Activated naive CD8-positive, alpha-beta T cell (primary cell): ENCODE data around the gene TAOK3.

Experiments
- H3K27ac Mint-ChIP-seq: one replicate; pipeline ENCODE4 v1.8.0; 2021; ENCODE audit warnings: mixed read lengths
- H3K27me3 Mint-ChIP-seq: one replicate; pipeline ENCODE4 v1.8.0; 2021; ENCODE audit warnings: mixed read lengths
- H3K36me3 Mint-ChIP-seq: one replicate; pipeline ENCODE4 v1.8.0; 2021; ENCODE audit warnings: mixed read lengths
- H3K4me1 Mint-ChIP-seq: one replicate; pipeline ENCODE4 v1.8.0; 2021; ENCODE audit warnings: low read depth, mixed read lengths
- H3K4me3 Mint-ChIP-seq: one replicate; pipeline ENCODE4 v1.8.0; 2021; ENCODE audit warnings: mild to moderate bottlenecking, mixed read lengths
- H3K9me3 Mint-ChIP-seq: one replicate; pipeline ENCODE4 v1.8.0; 2021; ENCODE audit warnings: low read depth, mixed read lengths

The TAOK3 gene

GRCh38 chr12:118119449-118119879, 253.2 kb downstream of the TAOK3 start:
- Mint-ChIP-seq H3K36me3 (peaks cover 3% of the 10 kb centered on the region), H3K4me1 (peaks cover 4% of the 10 kb centered on the region), H3K4me3 (no peak overlapping the region), H3K27ac (no peak overlapping the region), H3K9me3 (no peaks in the 10 kb centered on the region), H3K27me3 (no peaks in the 10 kb centered on the region)

GRCh38 chr12:118109088-118109487, 263.6 kb downstream of the TAOK3 start:
- Mint-ChIP-seq H3K4me1 (peaks cover 4% of the 10 kb centered on the region), H3K36me3 (no peaks in the 10 kb centered on the region), H3K4me3 (no peak overlapping the region), H3K9me3 (no peaks in the 10 kb centered on the region), H3K27me3 (peaks cover 4% of the 10 kb centered on the region), H3K27ac (no peak overlapping the region)

DNA sequence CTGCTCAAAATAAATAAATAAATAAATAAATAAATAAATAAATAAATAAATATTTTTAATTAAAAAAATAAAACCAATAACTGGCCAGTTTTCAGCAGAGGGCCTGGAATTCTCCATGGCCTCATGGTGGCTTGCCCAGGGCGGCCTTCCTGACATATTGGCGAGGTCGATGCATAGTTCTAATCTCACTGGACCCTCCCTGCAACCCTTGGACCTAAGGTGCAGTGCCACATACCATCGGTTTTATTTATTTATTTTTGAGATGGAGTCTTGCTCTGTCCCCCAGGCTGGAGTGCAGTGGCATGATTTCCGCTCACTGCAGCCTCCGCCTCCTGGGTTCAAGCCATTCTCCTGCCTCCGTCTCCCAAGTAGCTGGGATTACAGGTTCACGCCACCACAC, 265.0 kb downstream of the TAOK3 start:
- Mint-ChIP-seq H3K4me1 (peaks cover 7% of the 10 kb centered on the region), H3K27ac (no peak overlapping the region), H3K27me3 (peaks cover 7% of the 10 kb centered on the region), H3K36me3 (peaks cover 2% of the 10 kb centered on the region), H3K4me3 (no peak overlapping the region), H3K9me3 (no peaks in the 10 kb centered on the region)

DNA sequence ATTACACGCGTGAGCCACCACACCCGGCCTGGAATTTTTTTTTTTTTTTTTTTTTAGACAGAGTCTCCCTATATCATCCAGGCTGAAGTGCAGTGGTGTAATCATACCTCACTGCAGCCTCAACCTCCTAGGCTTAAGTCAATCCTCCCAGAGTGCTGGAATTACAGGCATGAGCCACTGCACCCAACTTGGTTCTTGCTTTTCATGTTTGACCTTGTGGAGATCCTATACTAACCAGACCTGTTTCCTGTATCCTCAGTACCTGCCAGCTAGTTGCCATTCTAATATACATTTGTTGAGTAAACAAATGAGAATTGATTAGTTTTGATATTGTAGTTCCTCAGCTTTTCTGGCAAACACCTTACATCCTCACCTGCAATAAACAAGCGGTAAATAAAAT, 265.7 kb downstream of the TAOK3 start:
- Mint-ChIP-seq H3K4me3 (no peak overlapping the region), H3K4me1 (peaks cover 7% of the 10 kb centered on the region), H3K27ac (no peak overlapping the region)

DNA sequence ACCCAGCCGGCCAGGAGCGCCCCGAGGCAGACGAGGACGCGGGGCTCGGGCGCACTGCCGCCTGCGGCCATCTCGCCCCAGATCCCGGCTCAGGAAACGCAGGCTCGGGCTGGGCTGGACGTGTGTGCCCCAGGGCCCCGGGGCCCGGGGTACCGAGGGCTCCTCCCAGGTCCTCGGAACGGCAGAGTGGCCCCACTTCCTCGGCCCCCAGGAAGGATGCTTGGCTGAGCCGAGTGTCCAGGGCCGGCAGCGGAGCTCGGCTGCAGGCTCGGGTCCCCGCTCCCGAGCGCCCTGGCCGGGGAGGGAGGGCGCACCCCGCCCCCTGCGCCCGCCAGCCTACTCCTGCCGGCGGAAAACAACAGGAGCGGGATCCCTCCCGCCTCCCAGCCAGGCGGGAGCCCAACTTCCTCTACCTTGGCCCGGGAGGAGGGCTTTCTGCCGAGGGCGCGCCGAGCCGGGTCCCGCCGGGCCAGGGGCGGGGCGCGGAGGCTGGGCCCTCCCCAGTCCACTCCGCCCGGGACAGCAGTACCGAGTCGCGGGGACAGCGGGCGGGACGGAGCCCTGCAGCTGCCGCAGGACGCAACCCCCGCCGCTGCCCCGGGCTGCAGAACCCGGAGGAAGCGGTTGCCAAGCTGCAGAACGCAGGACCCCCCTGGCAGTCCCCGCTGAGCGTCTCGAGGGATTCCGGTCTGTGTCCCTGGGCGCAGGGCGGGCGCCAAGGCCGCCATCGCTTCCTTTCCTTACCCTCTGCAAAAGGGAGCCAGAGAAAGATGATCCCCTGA, 268.9 kb downstream of the TAOK3 start, which contains the start of gene VSIG10:
Gene VSIG10 (minus strand): TSS at position 411 of the 782 bp plus-strand sequence. CDS start 340 bp downstream, at position 71.
- Mint-ChIP-seq H3K27ac (peak within 1 kb of the TSS; percentile 75), H3K4me3 (peak within 1 kb of the TSS; percentile 92), H3K4me1 (peaks cover 7% of the 10 kb centered on the region), H3K27me3 (peaks cover 7% of the 10 kb centered on the region), H3K36me3 (peaks cover 2% of the 10 kb centered on the region), H3K9me3 (no peaks in the 10 kb centered on the region)

More for the DNA sequence above, 265.7 kb downstream of the TAOK3 start:
- peaks cover 7% of the 10 kb centered on the region for H3K27me3 Mint-ChIP-seq
- no peaks in the 10 kb centered on the region for H3K9me3 Mint-ChIP-seq
- peaks cover 2% of the 10 kb centered on the region for H3K36me3 Mint-ChIP-seq

DNA sequence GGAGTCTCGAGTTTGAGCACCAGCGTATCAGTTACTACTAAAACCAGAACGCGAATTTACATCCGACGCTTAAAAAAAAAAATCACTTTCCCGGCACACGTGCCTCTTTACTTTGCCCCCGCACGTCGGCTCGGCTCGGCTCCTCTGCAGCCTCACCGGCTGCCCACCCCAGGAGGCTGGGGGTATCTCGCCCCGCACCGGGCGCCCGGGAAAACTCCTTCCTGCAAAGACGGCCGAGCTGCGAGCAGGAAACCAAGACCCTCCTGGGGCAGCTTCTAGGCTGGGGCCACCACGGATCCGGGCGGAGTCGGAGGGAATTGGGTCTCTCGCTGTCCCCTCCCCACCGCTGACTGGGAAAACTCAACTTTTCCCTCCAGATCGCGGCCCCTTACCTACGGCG, 269.5 kb downstream of the TAOK3 start:
- H3K9me3 Mint-ChIP-seq = no peaks in the 10 kb centered on the region
- peaks cover 7% of the 10 kb centered on the region for H3K4me1 Mint-ChIP-seq
- peak overlapping the region; percentile 75 for H3K27ac Mint-ChIP-seq
- H3K36me3 Mint-ChIP-seq = peaks cover 2% of the 10 kb centered on the region
- H3K27me3 Mint-ChIP-seq = peaks cover 7% of the 10 kb centered on the region
- peak overlapping the region; percentile 92 for H3K4me3 Mint-ChIP-seq

GRCh38 chr12:118102609-118103008, 270.1 kb downstream of the TAOK3 start:
- Mint-ChIP-seq H3K4me1 (peaks cover 7% of the 10 kb centered on the region), H3K9me3 (no peaks in the 10 kb centered on the region), H3K27ac (peak overlapping the region; percentile 75), H3K36me3 (peaks cover 2% of the 10 kb centered on the region), H3K27me3 (peaks cover 7% of the 10 kb centered on the region), H3K4me3 (peak overlapping the region; percentile 92)

GRCh38 chr12:118102070-118102469, 270.6 kb downstream of the TAOK3 start:
- H3K4me1 Mint-ChIP-seq = peaks cover 7% of the 10 kb centered on the region
- peaks cover 2% of the 10 kb centered on the region for H3K36me3 Mint-ChIP-seq
- no peaks in the 10 kb centered on the region for H3K9me3 Mint-ChIP-seq
- peak overlapping the region; percentile 27 for H3K4me3 Mint-ChIP-seq
- no peak overlapping the region for H3K27ac Mint-ChIP-seq
- peaks cover 7% of the 10 kb centered on the region for H3K27me3 Mint-ChIP-seq

DNA sequence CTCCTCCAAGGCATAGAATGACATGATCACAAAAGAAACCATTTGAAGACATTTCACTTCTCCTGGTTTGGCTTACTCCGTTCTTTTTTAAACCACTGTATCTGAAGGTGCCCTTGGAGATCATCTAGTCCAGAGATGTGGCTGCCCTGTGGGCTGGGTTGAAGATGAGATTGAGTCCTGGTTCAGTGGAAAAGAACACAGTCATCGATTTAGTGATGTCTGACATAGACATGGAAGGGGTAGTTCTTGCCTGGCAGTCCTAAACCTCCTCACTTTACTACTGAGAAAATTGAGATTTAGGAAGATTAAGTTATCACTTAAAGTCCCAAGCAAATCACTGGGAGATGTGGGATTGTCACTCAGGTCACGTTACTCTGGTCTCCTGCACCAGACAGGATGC, 271.7 kb downstream of the TAOK3 start:
- Mint-ChIP-seq H3K36me3 (peaks cover 2% of the 10 kb centered on the region), H3K4me3 (no peak overlapping the region), H3K27ac (no peak overlapping the region), H3K9me3 (no peaks in the 10 kb centered on the region), H3K27me3 (peaks cover 7% of the 10 kb centered on the region), H3K4me1 (peaks cover 7% of the 10 kb centered on the region)
